ENCODE results near the gene SUCLG2.

Gene SUCLG2

DNA sequence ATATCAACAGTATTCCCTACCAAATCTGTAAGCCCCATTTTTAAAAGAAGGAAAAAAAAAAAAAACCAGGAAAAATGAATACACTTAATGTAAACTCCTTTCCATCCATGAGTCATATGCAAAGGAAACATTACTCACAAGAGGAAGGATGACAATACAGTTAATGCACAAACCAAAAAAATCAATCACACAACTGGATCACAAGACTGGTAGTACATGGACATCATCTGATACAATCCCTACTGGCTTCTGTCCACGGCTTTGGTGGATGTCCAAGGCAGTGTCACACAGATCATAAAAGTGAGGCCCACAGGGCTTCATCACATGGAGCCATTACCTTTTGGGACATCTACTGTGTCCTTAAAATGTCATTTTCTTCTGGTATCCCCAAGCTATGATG, 44.0 kb downstream of the SUCLG2 start:
- ATAC-seq = peak; percentile 26; the same call in 2 of the 3 replicates
- TF ChIP-seq OSR1 (CRISPR knock-in tag; IDR thresholded peaks at IDR 0.05) (no peak), CSDC2 (CRISPR knock-in tag; IDR thresholded peaks at IDR 0.05) (no peak), ZFP30 (CRISPR knock-in tag; IDR thresholded peaks at IDR 0.05) (no peak), TOX (CRISPR knock-in tag; IDR thresholded peaks at IDR 0.05; ENCODE audit: borderline replicate concordance) (no peak), ZNF70 (CRISPR knock-in tag; IDR thresholded peaks at IDR 0.05) (no peak), ARNTL (CRISPR knock-in tag; IDR thresholded peaks at IDR 0.05; ENCODE audit: borderline replicate concordance, low read depth) (no peak), RARB (CRISPR knock-in tag; IDR thresholded peaks at IDR 0.05) (no peak), PPARA (CRISPR knock-in tag; IDR thresholded peaks at IDR 0.05; ENCODE audit: borderline replicate concordance) (no peak), ISL1 (CRISPR knock-in tag; IDR thresholded peaks at IDR 0.05) (no peak), ZNF8 (CRISPR knock-in tag; IDR thresholded peaks at IDR 0.05) (no peak), ESRRG (CRISPR knock-in tag; IDR thresholded peaks at IDR 0.05) (no peak), BACH2 (CRISPR knock-in tag; IDR thresholded peaks at IDR 0.05; ENCODE audit: borderline replicate concordance) (no peak), GLIS3 (CRISPR knock-in tag; IDR thresholded peaks at IDR 0.05) (no peak), ZFP3 (CRISPR knock-in tag; IDR thresholded peaks at IDR 0.05) (no peak), SNAI2 (CRISPR knock-in tag; IDR thresholded peaks at IDR 0.05) (no peak), TCF4 (CRISPR knock-in tag; IDR thresholded peaks at IDR 0.05; ENCODE audit: borderline replicate concordance) (no peak)
- TF ChIP-seq, protein P1, sequence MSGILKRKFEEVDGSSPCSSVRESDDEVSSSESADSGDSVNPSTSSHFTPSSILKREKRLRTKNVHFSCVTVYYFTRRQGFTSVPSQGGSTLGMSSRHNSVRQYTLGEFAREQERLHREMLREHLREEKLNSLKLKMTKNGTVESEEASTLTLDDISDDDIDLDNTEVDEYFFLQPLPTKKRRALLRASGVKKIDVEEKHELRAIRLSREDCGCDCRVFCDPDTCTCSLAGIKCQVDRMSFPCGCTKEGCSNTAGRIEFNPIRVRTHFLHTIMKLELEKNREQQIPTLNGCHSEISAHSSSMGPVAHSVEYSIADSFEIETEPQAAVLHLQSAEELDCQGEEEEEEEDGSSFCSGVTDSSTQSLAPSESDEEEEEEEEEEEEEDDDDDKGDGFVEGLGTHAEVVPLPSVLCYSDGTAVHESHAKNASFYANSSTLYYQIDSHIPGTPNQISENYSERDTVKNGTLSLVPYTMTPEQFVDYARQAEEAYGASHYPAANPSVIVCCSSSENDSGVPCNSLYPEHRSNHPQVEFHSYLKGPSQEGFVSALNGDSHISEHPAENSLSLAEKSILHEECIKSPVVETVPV (CRISPR knock-in tag; IDR thresholded peaks at IDR 0.05) = no peak
- TF ChIP-seq, protein P2, sequence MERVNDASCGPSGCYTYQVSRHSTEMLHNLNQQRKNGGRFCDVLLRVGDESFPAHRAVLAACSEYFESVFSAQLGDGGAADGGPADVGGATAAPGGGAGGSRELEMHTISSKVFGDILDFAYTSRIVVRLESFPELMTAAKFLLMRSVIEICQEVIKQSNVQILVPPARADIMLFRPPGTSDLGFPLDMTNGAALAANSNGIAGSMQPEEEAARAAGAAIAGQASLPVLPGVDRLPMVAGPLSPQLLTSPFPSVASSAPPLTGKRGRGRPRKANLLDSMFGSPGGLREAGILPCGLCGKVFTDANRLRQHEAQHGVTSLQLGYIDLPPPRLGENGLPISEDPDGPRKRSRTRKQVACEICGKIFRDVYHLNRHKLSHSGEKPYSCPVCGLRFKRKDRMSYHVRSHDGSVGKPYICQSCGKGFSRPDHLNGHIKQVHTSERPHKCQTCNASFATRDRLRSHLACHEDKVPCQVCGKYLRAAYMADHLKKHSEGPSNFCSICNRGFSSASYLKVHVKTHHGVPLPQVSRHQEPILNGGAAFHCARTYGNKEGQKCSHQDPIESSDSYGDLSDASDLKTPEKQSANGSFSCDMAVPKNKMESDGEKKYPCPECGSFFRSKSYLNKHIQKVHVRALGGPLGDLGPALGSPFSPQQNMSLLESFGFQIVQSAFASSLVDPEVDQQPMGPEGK (CRISPR knock-in tag; IDR thresholded peaks at IDR 0.05; ENCODE audit: borderline replicate concordance) = no peak
- TF ChIP-seq, protein P3, sequence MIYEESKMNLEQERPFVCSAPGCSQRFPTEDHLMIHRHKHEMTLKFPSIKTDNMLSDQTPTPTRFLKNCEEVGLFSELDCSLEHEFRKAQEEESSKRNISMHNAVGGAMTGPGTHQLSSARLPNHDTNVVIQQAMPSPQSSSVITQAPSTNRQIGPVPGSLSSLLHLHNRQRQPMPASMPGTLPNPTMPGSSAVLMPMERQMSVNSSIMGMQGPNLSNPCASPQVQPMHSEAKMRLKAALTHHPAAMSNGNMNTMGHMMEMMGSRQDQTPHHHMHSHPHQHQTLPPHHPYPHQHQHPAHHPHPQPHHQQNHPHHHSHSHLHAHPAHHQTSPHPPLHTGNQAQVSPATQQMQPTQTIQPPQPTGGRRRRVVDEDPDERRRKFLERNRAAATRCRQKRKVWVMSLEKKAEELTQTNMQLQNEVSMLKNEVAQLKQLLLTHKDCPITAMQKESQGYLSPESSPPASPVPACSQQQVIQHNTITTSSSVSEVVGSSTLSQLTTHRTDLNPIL (CRISPR knock-in tag; IDR thresholded peaks at IDR 0.05; ENCODE audit: low read depth) = no peak
- TF ChIP-seq, protein P4, sequence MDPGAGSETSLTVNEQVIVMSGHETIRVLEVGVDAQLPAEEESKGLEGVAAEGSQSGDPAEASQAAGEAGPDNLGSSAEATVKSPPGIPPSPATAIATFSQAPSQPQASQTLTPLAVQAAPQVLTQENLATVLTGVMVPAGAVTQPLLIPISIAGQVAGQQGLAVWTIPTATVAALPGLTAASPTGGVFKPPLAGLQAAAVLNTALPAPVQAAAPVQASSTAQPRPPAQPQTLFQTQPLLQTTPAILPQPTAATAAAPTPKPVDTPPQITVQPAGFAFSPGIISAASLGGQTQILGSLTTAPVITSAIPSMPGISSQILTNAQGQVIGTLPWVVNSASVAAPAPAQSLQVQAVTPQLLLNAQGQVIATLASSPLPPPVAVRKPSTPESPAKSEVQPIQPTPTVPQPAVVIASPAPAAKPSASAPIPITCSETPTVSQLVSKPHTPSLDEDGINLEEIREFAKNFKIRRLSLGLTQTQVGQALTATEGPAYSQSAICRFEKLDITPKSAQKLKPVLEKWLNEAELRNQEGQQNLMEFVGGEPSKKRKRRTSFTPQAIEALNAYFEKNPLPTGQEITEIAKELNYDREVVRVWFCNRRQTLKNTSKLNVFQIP (CRISPR knock-in tag; IDR thresholded peaks at IDR 0.05; ENCODE audit: borderline replicate concordance, low read depth) = no peak

DNA sequence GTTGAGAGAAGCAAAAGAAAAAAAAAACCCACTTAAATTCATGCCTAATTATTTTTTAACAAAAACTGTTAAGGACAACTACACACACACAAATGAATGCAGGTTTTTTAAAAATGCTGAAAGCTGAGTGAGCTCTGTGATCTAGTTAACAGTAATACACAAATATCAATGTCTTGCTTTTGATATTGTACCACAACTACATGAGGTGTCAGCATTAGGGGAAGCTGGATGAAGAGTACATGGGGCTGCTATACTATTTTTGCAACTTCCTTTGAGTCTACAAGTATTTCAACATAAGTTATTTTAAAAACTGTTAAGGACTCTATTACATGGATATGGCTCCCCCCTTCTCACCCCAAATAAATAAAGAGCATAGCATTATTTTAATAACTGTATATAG, 44.7 kb downstream of the SUCLG2 start:
- ATAC-seq = no peak
- TF ChIP-seq SNAI2 (CRISPR knock-in tag; IDR thresholded peaks at IDR 0.05) (no peak), ZC3H10 (CRISPR knock-in tag; IDR thresholded peaks at IDR 0.05) (no peak), ARNTL (CRISPR knock-in tag; IDR thresholded peaks at IDR 0.05; ENCODE audit: borderline replicate concordance, low read depth) (no peak), CSDC2 (CRISPR knock-in tag; IDR thresholded peaks at IDR 0.05) (no peak), ZNF70 (CRISPR knock-in tag; IDR thresholded peaks at IDR 0.05) (no peak), OSR1 (CRISPR knock-in tag; IDR thresholded peaks at IDR 0.05) (no peak), RARB (CRISPR knock-in tag; IDR thresholded peaks at IDR 0.05) (no peak), TOX (CRISPR knock-in tag; IDR thresholded peaks at IDR 0.05; ENCODE audit: borderline replicate concordance) (no peak), ISL1 (CRISPR knock-in tag; IDR thresholded peaks at IDR 0.05) (no peak), TCF4 (CRISPR knock-in tag; IDR thresholded peaks at IDR 0.05; ENCODE audit: borderline replicate concordance) (no peak), ESRRG (CRISPR knock-in tag; IDR thresholded peaks at IDR 0.05) (no peak), PPARA (CRISPR knock-in tag; IDR thresholded peaks at IDR 0.05; ENCODE audit: borderline replicate concordance) (no peak), ZNF8 (CRISPR knock-in tag; IDR thresholded peaks at IDR 0.05) (no peak)
- TF ChIP-seq, protein P5, sequence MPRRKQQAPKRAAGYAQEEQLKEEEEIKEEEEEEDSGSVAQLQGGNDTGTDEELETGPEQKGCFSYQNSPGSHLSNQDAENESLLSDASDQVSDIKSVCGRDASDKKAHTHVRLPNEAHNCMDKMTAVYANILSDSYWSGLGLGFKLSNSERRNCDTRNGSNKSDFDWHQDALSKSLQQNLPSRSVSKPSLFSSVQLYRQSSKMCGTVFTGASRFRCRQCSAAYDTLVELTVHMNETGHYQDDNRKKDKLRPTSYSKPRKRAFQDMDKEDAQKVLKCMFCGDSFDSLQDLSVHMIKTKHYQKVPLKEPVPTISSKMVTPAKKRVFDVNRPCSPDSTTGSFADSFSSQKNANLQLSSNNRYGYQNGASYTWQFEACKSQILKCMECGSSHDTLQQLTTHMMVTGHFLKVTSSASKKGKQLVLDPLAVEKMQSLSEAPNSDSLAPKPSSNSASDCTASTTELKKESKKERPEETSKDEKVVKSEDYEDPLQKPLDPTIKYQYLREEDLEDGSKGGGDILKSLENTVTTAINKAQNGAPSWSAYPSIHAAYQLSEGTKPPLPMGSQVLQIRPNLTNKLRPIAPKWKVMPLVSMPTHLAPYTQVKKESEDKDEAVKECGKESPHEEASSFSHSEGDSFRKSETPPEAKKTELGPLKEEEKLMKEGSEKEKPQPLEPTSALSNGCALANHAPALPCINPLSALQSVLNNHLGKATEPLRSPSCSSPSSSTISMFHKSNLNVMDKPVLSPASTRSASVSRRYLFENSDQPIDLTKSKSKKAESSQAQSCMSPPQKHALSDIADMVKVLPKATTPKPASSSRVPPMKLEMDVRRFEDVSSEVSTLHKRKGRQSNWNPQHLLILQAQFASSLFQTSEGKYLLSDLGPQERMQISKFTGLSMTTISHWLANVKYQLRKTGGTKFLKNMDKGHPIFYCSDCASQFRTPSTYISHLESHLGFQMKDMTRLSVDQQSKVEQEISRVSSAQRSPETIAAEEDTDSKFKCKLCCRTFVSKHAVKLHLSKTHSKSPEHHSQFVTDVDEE (CRISPR knock-in tag; IDR thresholded peaks at IDR 0.05) = no peak
- TF ChIP-seq, protein P1 (CRISPR knock-in tag; IDR thresholded peaks at IDR 0.05) = no peak
- TF ChIP-seq, protein P4 (CRISPR knock-in tag; IDR thresholded peaks at IDR 0.05; ENCODE audit: borderline replicate concordance, low read depth) = no peak

Data from SK-N-SH treated with all-trans-retinoic acid at 6 μM for 48 hours (cell line).